Measurements from ENCODE around the gene CCL1. TPM values are rescaled to one million over a fixed set of nuclear protein-coding genes. Genes with fewer than 3 reads are reported as not detected.

CCL1 gene
- total RNA-seq, 2 donors from 2014 or later, result not detected

GRCh38 chr17:34398990-34399389 is 36.0 kb upstream of the CCL1 start:
- no peak for DNase-seq (ENCODE audit: low spot score)
- Histone ChIP-seq H3K27ac (no peak overlapping the region), H3K4me1 (replicated peaks) (no peaks in the 10 kb centered on the region), H3K27me3 (replicated peaks; ENCODE audit: insufficient read depth) (no peaks in the 10 kb centered on the region), H3K36me3 (no peaks in the 10 kb centered on the region), H3K9me3 (no peaks in the 10 kb centered on the region), H3K4me3 (no peak overlapping the region)
- 62% methylated on average over 2 of the region's 2 CpGs for WGBS
- intact Hi-C loops (cut with DNase I), result no loop called here
- TF ChIP-seq, protein P1, sequence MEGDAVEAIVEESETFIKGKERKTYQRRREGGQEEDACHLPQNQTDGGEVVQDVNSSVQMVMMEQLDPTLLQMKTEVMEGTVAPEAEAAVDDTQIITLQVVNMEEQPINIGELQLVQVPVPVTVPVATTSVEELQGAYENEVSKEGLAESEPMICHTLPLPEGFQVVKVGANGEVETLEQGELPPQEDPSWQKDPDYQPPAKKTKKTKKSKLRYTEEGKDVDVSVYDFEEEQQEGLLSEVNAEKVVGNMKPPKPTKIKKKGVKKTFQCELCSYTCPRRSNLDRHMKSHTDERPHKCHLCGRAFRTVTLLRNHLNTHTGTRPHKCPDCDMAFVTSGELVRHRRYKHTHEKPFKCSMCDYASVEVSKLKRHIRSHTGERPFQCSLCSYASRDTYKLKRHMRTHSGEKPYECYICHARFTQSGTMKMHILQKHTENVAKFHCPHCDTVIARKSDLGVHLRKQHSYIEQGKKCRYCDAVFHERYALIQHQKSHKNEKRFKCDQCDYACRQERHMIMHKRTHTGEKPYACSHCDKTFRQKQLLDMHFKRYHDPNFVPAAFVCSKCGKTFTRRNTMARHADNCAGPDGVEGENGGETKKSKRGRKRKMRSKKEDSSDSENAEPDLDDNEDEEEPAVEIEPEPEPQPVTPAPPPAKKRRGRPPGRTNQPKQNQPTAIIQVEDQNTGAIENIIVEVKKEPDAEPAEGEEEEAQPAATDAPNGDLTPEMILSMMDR (IDR thresholded peaks at IDR 0.05), result no peak
- TF ChIP-seq POLR2A (IDR thresholded peaks at IDR 0.05) (no peak), POLR2AphosphoS5 (IDR thresholded peaks at IDR 0.05) (no peak)

GRCh38 chr17:34397265-34397664 is 34.2 kb upstream of the CCL1 start:
- Histone ChIP-seq H3K4me1 (replicated peaks) (no peaks in the 10 kb centered on the region), H3K36me3 (no peaks in the 10 kb centered on the region), H3K27ac (no peak overlapping the region), H3K4me3 (no peak overlapping the region), H3K27me3 (replicated peaks; ENCODE audit: insufficient read depth) (no peaks in the 10 kb centered on the region), H3K9me3 (no peaks in the 10 kb centered on the region)
- no peak for DNase-seq (ENCODE audit: low spot score)
- intact Hi-C loops (cut with DNase I), result no loop called here
- TF ChIP-seq, protein P1 (IDR thresholded peaks at IDR 0.05), result no peak
- no peak for TF ChIP-seq POLR2A (IDR thresholded peaks at IDR 0.05)
- TF ChIP-seq POLR2AphosphoS5 (IDR thresholded peaks at IDR 0.05), result no peak

- no peak for DNase-seq (ENCODE audit: low spot score)
- H3K9me3 ChIP-seq, result no peaks in the 10 kb centered on the region
- no peaks in the 10 kb centered on the region for H3K4me1 ChIP-seq (replicated peaks)
- TF ChIP-seq POLR2A (IDR thresholded peaks at IDR 0.05), result no peak
- TF ChIP-seq, protein P1 (IDR thresholded peaks at IDR 0.05), result no peak
- no peak for TF ChIP-seq POLR2AphosphoS5 (IDR thresholded peaks at IDR 0.05)
- no peaks in the 10 kb centered on the region for H3K36me3 ChIP-seq
- no peak overlapping the region for H3K4me3 ChIP-seq
- intact Hi-C loops (cut with DNase I), result no loop called here
- no peak overlapping the region for H3K27ac ChIP-seq
- H3K27me3 ChIP-seq (replicated peaks; ENCODE audit: insufficient read depth), result no peaks in the 10 kb centered on the region
- 66% methylated on average over 3 of the region's 3 CpGs for WGBS
Measured at GRCh38 chr17:34393401-34393800, 30.4 kb upstream of the CCL1 start.

DNA sequence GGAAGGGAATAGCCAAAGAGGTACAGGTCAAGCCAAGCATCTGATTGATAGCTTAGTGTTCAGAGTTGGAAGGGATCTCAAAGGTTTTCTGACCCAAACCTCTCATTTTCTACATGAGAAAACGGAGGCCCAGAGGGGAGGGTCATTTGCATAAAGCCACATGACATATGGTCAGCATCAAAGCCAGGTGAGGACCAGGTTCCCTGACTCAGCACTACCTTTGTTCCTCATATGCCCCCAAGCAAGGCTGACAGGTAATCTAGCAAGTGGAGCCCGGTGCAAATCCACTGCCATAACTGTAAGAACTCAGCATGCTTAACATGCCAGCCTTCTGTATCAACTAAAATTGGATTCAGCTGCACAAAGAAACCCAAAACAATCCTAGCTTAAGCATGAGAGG is 28.2 kb upstream of the CCL1 start:
- Histone ChIP-seq H3K4me3 (no peak overlapping the region), H3K4me1 (replicated peaks) (no peaks in the 10 kb centered on the region), H3K27me3 (replicated peaks; ENCODE audit: insufficient read depth) (no peaks in the 10 kb centered on the region), H3K27ac (no peak overlapping the region), H3K36me3 (no peaks in the 10 kb centered on the region), H3K9me3 (no peaks in the 10 kb centered on the region)
- DNase-seq (ENCODE audit: low spot score), result no peak
- 67% methylated on average over 2 of the region's 2 CpGs for WGBS
- TF ChIP-seq POLR2AphosphoS5 (IDR thresholded peaks at IDR 0.05) (no peak), POLR2A (IDR thresholded peaks at IDR 0.05) (no peak)
- TF ChIP-seq, protein P1 (IDR thresholded peaks at IDR 0.05), result no peak
- intact Hi-C loops (cut with DNase I), result no loop called here

DNA sequence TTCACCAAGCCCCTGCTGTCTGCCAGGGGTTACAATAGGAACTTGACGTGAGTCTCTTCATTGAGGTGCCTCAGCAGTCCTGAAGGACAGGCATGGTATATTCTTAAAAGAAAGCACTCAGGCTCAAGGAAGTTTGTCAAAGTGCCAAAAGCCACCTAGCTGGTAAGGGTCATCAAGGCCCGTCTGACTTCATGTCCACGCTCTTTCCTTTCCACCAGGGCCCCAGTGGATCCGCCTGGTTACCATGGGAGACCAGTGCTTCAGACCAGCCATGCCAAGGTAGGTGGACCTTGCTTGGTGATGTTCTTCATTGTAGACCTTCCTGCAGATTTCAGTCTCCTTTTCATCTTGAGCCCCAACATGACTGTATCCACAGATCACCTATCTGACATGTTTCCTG is 27.6 kb upstream of the CCL1 start:
- no peak for DNase-seq (ENCODE audit: low spot score)
- no peaks in the 10 kb centered on the region for H3K9me3 ChIP-seq
- H3K4me3 ChIP-seq, result no peak overlapping the region
- no peaks in the 10 kb centered on the region for H3K27me3 ChIP-seq (replicated peaks; ENCODE audit: insufficient read depth)
- H3K36me3 ChIP-seq, result no peaks in the 10 kb centered on the region
- no peak overlapping the region for H3K27ac ChIP-seq
- TF ChIP-seq, protein P1 (IDR thresholded peaks at IDR 0.05), result no peak
- TF ChIP-seq POLR2AphosphoS5 (IDR thresholded peaks at IDR 0.05) (no peak), POLR2A (IDR thresholded peaks at IDR 0.05) (no peak)
- WGBS, result 85% methylated on average over 4 of the region's 4 CpGs
- no peaks in the 10 kb centered on the region for H3K4me1 ChIP-seq (replicated peaks)
- intact Hi-C loops (cut with DNase I), result no loop called here

All from prostate gland (tissue), 2 donors.